GM18858 (cell line): ENCODE results near the gene SNED1.

Source experiments
- ATAC-seq: cut with Tn5 transposase; IDR thresholded peaks from one replicate; pipeline ENCODE4 v1.9.1; 2021; ENCODE audit not compliant: unreplicated experiment

SNED1 gene

GRCh38 chr2:241043581-241043980, 45.2 kb downstream of the SNED1 start:
- ATAC-seq: no peak

GRCh38 chr2:241047253-241048010, 49.0 kb downstream of the SNED1 start:
- ATAC-seq: no peak

- no peak for ATAC-seq
Observed at GRCh38 chr2:241048149-241048948, 49.9 kb downstream of the SNED1 start.

GRCh38 chr2:241048949-241049343, 50.5 kb downstream of the SNED1 start:
- no peak for ATAC-seq

- no peak for ATAC-seq
Observed at GRCh38 chr2:241049739-241050623, 51.6 kb downstream of the SNED1 start.

GRCh38 chr2:241050624-241051577, 52.5 kb downstream of the SNED1 start:
- no peak for ATAC-seq

GRCh38 chr2:241051578-241052487, 53.4 kb downstream of the SNED1 start:
- ATAC-seq: no peak

- no peak for ATAC-seq
Observed at GRCh38 chr2:241052677-241053360, 54.4 kb downstream of the SNED1 start.

GRCh38 chr2:241053576-241054251, 55.3 kb downstream of the SNED1 start:
- no peak for ATAC-seq

- ATAC-seq: no peak
Observed at GRCh38 chr2:241061275-241061674, 62.9 kb downstream of the SNED1 start.

GRCh38 chr2:241062389-241063092, 64.1 kb downstream of the SNED1 start:
- ATAC-seq: no peak

- no peak for ATAC-seq
Observed at GRCh38 chr2:241063093-241063551, 64.7 kb downstream of the SNED1 start.

- no peak for ATAC-seq
Observed at GRCh38 chr2:241063587-241063986, 65.2 kb downstream of the SNED1 start.

- ATAC-seq: no peak
Observed at GRCh38 chr2:241064008-241064801, 65.8 kb downstream of the SNED1 start.

GRCh38 chr2:241064802-241065354, 66.5 kb downstream of the SNED1 start:
- no peak for ATAC-seq

- ATAC-seq: no peak
Observed at GRCh38 chr2:241065355-241065803, 67.0 kb downstream of the SNED1 start.
